K562 (cell line): ENCODE data around the gene ANAPC16. TPM values are rescaled to one million over a fixed set of nuclear protein-coding genes. Genes with fewer than 3 reads are reported as not detected.

Source experiments
- DDX20 ChIP-seq: fragments of 450-650 bp; IDR thresholded peaks from 2 replicates; pipeline ENCODE4 v1.6.1; 2016; ENCODE audit warnings: missing genetic modification characterization, low read depth, mild to moderate bottlenecking, missing compliant biosample characterization, moderate library complexity
- DMBX1 ChIP-seq: fragments of 250-450 bp; sonication (Bioruptor Pico); IDR thresholded peaks from 2 replicates; pipeline ENCODE4 v1.8.0; 2022; ENCODE audit warnings: inconsistent platforms, mild to moderate bottlenecking, moderate library complexity, borderline replicate concordance
- GATAD2A ChIP-seq: fragments of 450-650 bp; IDR thresholded peaks from 2 replicates; pipeline ENCODE4 v1.6.1; 2017
- HES1 ChIP-seq: fragments of 450-650 bp; IDR thresholded peaks from 2 replicates; pipeline ENCODE4 v1.6.1; 2016; ENCODE audit warnings: low read depth, mild to moderate bottlenecking, moderate library complexity
- HMG20A ChIP-seq: fragments of 450-650 bp; formaldehyde crosslinking; conservative IDR thresholded peaks from 2 replicates; pipeline ENCODE4 v1.4.0; 2020; ENCODE audit warnings: mild to moderate bottlenecking, mixed read lengths
- JUNB ChIP-seq: fragments of 450-650 bp; formaldehyde crosslinking; conservative IDR thresholded peaks from 2 replicates; pipeline ENCODE4 v1.4.0; 2020; ENCODE audit warnings: mild to moderate bottlenecking
- MAFG ChIP-seq: fragments of 450-650 bp; conservative IDR thresholded peaks from 2 replicates; pipeline ENCODE4 v1.6.1; 2016; ENCODE audit warnings: missing genetic modification characterization, missing compliant biosample characterization
- POLR2B ChIP-seq: fragments of 450-650 bp; IDR thresholded peaks from 2 replicates; pipeline ENCODE4 v1.6.1; 2018; ENCODE audit warnings: low read depth; ENCODE audit not compliant: partially characterized antibody
- RNF2 ChIP-seq: sonication (generic); IDR thresholded peaks from 2 replicates; pipeline ENCODE4 v1.6.1; 2016
- SIN3B ChIP-seq: fragments of 450-650 bp; IDR thresholded peaks from 2 replicates; pipeline ENCODE4 v1.6.1; 2017; ENCODE audit warnings: low read depth, mild to moderate bottlenecking, moderate library complexity
- SMAD1 ChIP-seq: fragments of 150-350 bp; IDR thresholded peaks from 2 replicates; pipeline ENCODE4 v1.6.1; 2014; ENCODE audit warnings: low read length, low read depth; ENCODE audit not compliant: partially characterized antibody
- SRF ChIP-seq, 2 experiments: fragments of 250-450, 450-650 bp in 1 of 2; sonication (Bioruptor Pico) in 1 of 2; sonication (generic) in 1 of 2; formaldehyde crosslinking; IDR thresholded peaks; 2 replicates each; pipeline versions ENCODE4 v1.5.0 to v1.5.1; 2020 to 2022; ENCODE audit warnings: mild to moderate bottlenecking in 1 of 2, missing genetic modification reagents in 1 of 2
- SRSF9 ChIP-seq: fragments of 200-400 bp; formaldehyde crosslinking; IDR thresholded peaks from 2 replicates; pipeline ENCODE4 v1.6.1; 2017; ENCODE audit warnings: low read depth, low read length, borderline replicate concordance
- ZBED1 ChIP-seq: IDR thresholded peaks from 2 replicates; pipeline ENCODE4 v1.6.1; 2014
- ZFP1 ChIP-seq: fragments of 450-650 bp; formaldehyde crosslinking; IDR thresholded peaks from 2 replicates; pipeline ENCODE4 v1.4.0; 2020; ENCODE audit warnings: mild to moderate bottlenecking, mixed read lengths
- ZKSCAN1 ChIP-seq: fragments of 150-350 bp; IDR thresholded peaks from 2 replicates; pipeline ENCODE4 v1.6.1; 2016; ENCODE audit warnings: low read depth, low read length
- ZNF121 ChIP-seq: sonication (generic); formaldehyde crosslinking; conservative IDR thresholded peaks from 2 replicates; pipeline ENCODE4 v1.8.0; 2022; ENCODE audit warnings: missing genetic modification reagents
- ZNF133 ChIP-seq: fragments of 250-450 bp; sonication (Bioruptor Pico); IDR thresholded peaks from 2 replicates; pipeline ENCODE4 v1.4.0; 2020; ENCODE audit warnings: mild to moderate bottlenecking
- ZNF165 ChIP-seq: fragments of 250-450 bp; sonication (Bioruptor Pico); IDR thresholded peaks from 2 replicates; pipeline ENCODE4 v1.4.0; 2020; ENCODE audit warnings: borderline replicate concordance
- ZNF384 ChIP-seq: IDR thresholded peaks from 2 replicates; pipeline ENCODE4 v1.6.1; 2012; ENCODE audit warnings: low read depth, low read length, improper control_type of control experiment
- polyA plus RNA-seq, 8 experiments: library from polyadenylated mRNA; depleted of rRNA in 4 of 8; stranded (reverse) in 5 of 8; unstranded in 3 of 8; fragments of >200 nt; fragmentation: Nextera tagmentation in 2 of 8; fragmentation: Illumina TruSeq in 1 of 8; extraction: Ambion mirVana in 2 of 8; extraction: Trizol in 1 of 8; gene quantifications; 2 replicates each; pipeline versions ENCODE4 v1.2.1 to v1.2.3, GENCODE V29; 2011 to 2014; ENCODE audit warnings: inconsistent platforms in 1 of 8, missing spikeins in 1 of 8
- total RNA-seq, 7 experiments: library from RNA; depleted of rRNA in 6 of 7; stranded (reverse); fragments of >200 nt in 6 of 7; fragmentation: Illumina TruSeq in 2 of 7; extraction: Trizol in 2 of 7; gene quantifications; 2 replicates each; pipeline versions ENCODE4 v1.2.1 to v1.2.3, GENCODE V29; 2011 to 2021; ENCODE audit warnings: low replicate concordance in 1 of 7
- TF ChIP-seq, protein P1 (sequence below): fragments of 250-450 bp; sonication (Bioruptor Pico); IDR thresholded peaks from 2 replicates; pipeline ENCODE4 v1.8.0; 2022; ENCODE audit warnings: moderate library complexity, mild to moderate bottlenecking, inconsistent platforms
- TF ChIP-seq, protein P2 (sequence below), 2 experiments: fragments of 450-650 bp; IDR thresholded peaks; 2 replicates each; pipeline ENCODE4 v1.6.1; 2016
- TF ChIP-seq, protein P3 (sequence below): fragments of 250-450 bp; sonication (Bioruptor Pico); IDR thresholded peaks from 2 replicates; pipeline ENCODE4 v1.5.0; 2020; ENCODE audit warnings: mild to moderate bottlenecking
- TF ChIP-seq, protein P4 (sequence below): fragments of 250-450 bp; sonication (Bioruptor Pico); IDR thresholded peaks from 2 replicates; pipeline ENCODE4 v1.6.1; 2021; ENCODE audit warnings: mild to moderate bottlenecking

Gene ANAPC16
- total and polyA plus RNA-seq, 9 of the 15 experiments (the other 6 are each of a cell fraction or from before 2014, with no cell fraction given), result 42.6 to 208 (median 108) TPM

- TF ChIP-seq GATAD2A (no peak), ZKSCAN1 (no peak), ZNF133 (CRISPR knock-in tag) (no peak), SRSF9 (no peak), ZNF121 (CRISPR knock-in tag) (no peak), HMG20A (no peak), DMBX1 (CRISPR knock-in tag) (peak; percentile 15; the same call in 1 of the 2 replicates), ZFP1 (CRISPR knock-in tag) (no peak), JUNB (CRISPR knock-in tag) (peak; percentile 22; the same call in 1 of the 2 replicates), ZBED1 (no peak), ZNF165 (CRISPR knock-in tag) (no peak), ZNF384 (peak; percentile 76), DDX20 (no peak), HES1 (no peak), MAFG (tag) (no peak), POLR2B (no peak), SIN3B (no peak), SMAD1 (no peak), RNF2 (no peak), SRF (CRISPR knock-in tag; IDR thresholded peaks at IDR 0.05) (no peak)
- TF ChIP-seq, protein P1, sequence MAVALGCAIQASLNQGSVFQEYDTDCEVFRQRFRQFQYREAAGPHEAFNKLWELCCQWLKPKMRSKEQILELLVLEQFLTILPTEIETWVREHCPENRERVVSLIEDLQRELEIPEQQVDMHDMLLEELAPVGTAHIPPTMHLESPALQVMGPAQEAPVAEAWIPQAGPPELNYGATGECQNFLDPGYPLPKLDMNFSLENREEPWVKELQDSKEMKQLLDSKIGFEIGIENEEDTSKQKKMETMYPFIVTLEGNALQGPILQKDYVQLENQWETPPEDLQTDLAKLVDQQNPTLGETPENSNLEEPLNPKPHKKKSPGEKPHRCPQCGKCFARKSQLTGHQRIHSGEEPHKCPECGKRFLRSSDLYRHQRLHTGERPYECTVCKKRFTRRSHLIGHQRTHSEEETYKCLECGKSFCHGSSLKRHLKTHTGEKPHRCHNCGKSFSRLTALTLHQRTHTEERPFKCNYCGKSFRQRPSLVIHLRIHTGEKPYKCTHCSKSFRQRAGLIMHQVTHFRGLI (CRISPR knock-in tag), result no peak
- TF ChIP-seq, protein P2, sequence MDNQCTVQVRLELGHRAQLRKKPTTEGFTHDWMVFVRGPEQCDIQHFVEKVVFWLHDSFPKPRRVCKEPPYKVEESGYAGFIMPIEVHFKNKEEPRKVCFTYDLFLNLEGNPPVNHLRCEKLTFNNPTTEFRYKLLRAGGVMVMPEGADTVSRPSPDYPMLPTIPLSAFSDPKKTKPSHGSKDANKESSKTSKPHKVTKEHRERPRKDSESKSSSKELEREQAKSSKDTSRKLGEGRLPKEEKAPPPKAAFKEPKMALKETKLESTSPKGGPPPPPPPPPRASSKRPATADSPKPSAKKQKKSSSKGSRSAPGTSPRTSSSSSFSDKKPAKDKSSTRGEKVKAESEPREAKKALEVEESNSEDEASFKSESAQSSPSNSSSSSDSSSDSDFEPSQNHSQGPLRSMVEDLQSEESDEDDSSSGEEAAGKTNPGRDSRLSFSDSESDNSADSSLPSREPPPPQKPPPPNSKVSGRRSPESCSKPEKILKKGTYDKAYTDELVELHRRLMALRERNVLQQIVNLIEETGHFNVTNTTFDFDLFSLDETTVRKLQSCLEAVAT (IDR thresholded peaks at IDR 0.05), result no peak
- TF ChIP-seq, protein P3, sequence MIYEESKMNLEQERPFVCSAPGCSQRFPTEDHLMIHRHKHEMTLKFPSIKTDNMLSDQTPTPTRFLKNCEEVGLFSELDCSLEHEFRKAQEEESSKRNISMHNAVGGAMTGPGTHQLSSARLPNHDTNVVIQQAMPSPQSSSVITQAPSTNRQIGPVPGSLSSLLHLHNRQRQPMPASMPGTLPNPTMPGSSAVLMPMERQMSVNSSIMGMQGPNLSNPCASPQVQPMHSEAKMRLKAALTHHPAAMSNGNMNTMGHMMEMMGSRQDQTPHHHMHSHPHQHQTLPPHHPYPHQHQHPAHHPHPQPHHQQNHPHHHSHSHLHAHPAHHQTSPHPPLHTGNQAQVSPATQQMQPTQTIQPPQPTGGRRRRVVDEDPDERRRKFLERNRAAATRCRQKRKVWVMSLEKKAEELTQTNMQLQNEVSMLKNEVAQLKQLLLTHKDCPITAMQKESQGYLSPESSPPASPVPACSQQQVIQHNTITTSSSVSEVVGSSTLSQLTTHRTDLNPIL (CRISPR knock-in tag), result no peak
- TF ChIP-seq, protein P4, sequence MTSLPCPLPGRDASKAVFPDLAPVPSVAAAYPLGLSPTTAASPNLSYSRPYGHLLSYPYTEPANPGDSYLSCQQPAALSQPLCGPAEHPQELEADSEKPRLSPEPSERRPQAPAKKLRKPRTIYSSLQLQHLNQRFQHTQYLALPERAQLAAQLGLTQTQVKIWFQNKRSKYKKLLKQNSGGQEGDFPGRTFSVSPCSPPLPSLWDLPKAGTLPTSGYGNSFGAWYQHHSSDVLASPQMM, result no peak
Measured at GRCh38 chr10:72263613-72264241, 47.9 kb downstream of the ANAPC16 start (continued).
